ENCODE data around the gene ZNF638. TPM values are rescaled to one million over a fixed set of nuclear protein-coding genes. Genes with fewer than 3 reads are reported as not detected.
A peak's percentile ranks its signal among the peaks of the same experiment; 100 is the strongest.

The ZNF638 gene
- total RNA-seq, 1 donor = 152 TPM

DNA sequence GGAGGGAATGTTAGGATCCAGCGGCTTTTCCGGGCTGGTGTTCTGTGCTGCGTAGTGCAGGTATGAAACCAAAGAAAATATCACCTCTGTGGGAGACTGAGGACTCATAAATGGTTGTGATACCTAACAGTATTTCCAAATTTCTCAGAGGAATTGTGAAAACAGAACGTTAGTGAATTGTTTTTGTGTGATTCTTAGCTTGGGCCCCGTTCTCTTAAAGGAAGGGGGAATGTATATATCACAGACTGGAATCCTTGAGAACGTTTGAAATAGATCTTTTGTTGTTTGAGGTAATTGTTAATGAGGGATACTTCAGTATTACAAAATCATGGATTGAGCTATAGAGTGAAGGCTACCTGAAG is 834 bp downstream of the ZNF638 start:
- Histone ChIP-seq H2AFZ (ENCODE audit: low read length) (peak overlapping the region; percentile 99), H3K9me3 (ENCODE audit: low read depth, low read length) (no peaks in the 10 kb centered on the region), H3K27me3 (ENCODE audit: insufficient read depth, low read length) (no peaks in the 10 kb centered on the region), H3K27ac (ENCODE audit: low read depth, low read length) (peak overlapping the region; percentile 95), H3K4me3 (ENCODE audit: insufficient read depth, low read length) (peak overlapping the region; percentile 84), H3K4me2 (ENCODE audit: insufficient read depth, low read length) (peak overlapping the region; percentile 96), H3K4me1 (ENCODE audit: insufficient read depth, low read length) (peaks cover 30% of the 10 kb centered on the region), H4K20me1 (ENCODE audit: insufficient read depth, low read length) (peaks cover 35% of the 10 kb centered on the region), H3K36me3 (ENCODE audit: insufficient read depth, low read length) (no peaks in the 10 kb centered on the region), H3K79me2 (ENCODE audit: insufficient read depth, low read length) (peaks cover 58% of the 10 kb centered on the region)
- TF ChIP-seq, protein P1, sequence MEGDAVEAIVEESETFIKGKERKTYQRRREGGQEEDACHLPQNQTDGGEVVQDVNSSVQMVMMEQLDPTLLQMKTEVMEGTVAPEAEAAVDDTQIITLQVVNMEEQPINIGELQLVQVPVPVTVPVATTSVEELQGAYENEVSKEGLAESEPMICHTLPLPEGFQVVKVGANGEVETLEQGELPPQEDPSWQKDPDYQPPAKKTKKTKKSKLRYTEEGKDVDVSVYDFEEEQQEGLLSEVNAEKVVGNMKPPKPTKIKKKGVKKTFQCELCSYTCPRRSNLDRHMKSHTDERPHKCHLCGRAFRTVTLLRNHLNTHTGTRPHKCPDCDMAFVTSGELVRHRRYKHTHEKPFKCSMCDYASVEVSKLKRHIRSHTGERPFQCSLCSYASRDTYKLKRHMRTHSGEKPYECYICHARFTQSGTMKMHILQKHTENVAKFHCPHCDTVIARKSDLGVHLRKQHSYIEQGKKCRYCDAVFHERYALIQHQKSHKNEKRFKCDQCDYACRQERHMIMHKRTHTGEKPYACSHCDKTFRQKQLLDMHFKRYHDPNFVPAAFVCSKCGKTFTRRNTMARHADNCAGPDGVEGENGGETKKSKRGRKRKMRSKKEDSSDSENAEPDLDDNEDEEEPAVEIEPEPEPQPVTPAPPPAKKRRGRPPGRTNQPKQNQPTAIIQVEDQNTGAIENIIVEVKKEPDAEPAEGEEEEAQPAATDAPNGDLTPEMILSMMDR (IDR thresholded peaks at IDR 0.05; ENCODE audit: extremely low read depth, low read depth, low read length) = no peak
- DNase-seq (ENCODE audit: insufficient read length, low spot score, missing footprints) = no peak

DNA sequence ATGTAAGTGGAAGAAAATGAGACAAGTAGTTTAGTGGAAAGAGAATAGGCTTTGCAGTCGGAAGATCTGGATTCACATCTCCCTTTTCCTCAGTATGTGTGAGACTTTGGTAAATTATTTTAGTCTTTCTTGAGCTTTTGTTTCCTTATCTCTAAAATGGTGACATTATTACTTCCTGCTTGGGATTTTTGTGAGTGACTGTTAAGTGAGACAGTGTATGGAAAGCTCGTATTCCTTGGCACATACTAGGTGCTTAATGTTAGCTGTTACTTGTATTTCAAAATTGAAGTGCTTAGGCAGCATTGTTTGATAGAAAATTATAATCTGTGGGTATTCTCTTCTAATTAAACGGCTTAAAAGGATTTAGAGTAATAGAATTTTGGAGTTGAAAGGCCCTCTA is 2.0 kb downstream of the ZNF638 start:
- no peaks in the 10 kb centered on the region for H3K9me3 ChIP-seq (ENCODE audit: low read depth, low read length)
- H3K27ac ChIP-seq (ENCODE audit: low read depth, low read length) = no peak overlapping the region
- H3K4me2 ChIP-seq (ENCODE audit: insufficient read depth, low read length) = peak overlapping the region; percentile 96
- no peak for DNase-seq (ENCODE audit: insufficient read length, low spot score, missing footprints)
- no peak overlapping the region for H2AFZ ChIP-seq (ENCODE audit: low read length)
- H3K27me3 ChIP-seq (ENCODE audit: insufficient read depth, low read length) = no peaks in the 10 kb centered on the region
- peaks cover 47% of the 10 kb centered on the region for H4K20me1 ChIP-seq (ENCODE audit: insufficient read depth, low read length)
- H3K79me2 ChIP-seq (ENCODE audit: insufficient read depth, low read length) = peaks cover 70% of the 10 kb centered on the region
- TF ChIP-seq, protein P1 (IDR thresholded peaks at IDR 0.05; ENCODE audit: extremely low read depth, low read depth, low read length) = no peak
- peak overlapping the region; percentile 84 for H3K4me3 ChIP-seq (ENCODE audit: insufficient read depth, low read length)
- peaks cover 30% of the 10 kb centered on the region for H3K4me1 ChIP-seq (ENCODE audit: insufficient read depth, low read length)
- H3K36me3 ChIP-seq (ENCODE audit: insufficient read depth, low read length) = no peaks in the 10 kb centered on the region

- Histone ChIP-seq H4K20me1 (ENCODE audit: insufficient read depth, low read length) (peaks cover 74% of the 10 kb centered on the region), H3K4me1 (ENCODE audit: insufficient read depth, low read length) (peaks cover 26% of the 10 kb centered on the region), H3K27me3 (ENCODE audit: insufficient read depth, low read length) (no peaks in the 10 kb centered on the region), H2AFZ (ENCODE audit: low read length) (no peak overlapping the region), H3K4me3 (ENCODE audit: insufficient read depth, low read length) (no peak overlapping the region), H3K79me2 (ENCODE audit: insufficient read depth, low read length) (peaks cover 98% of the 10 kb centered on the region), H3K27ac (ENCODE audit: low read depth, low read length) (no peak overlapping the region), H3K4me2 (ENCODE audit: insufficient read depth, low read length) (no peak overlapping the region), H3K9me3 (ENCODE audit: low read depth, low read length) (no peaks in the 10 kb centered on the region), H3K36me3 (ENCODE audit: insufficient read depth, low read length) (no peaks in the 10 kb centered on the region)
- TF ChIP-seq, protein P1 (IDR thresholded peaks at IDR 0.05; ENCODE audit: extremely low read depth, low read depth, low read length) = no peak
- DNase-seq (ENCODE audit: insufficient read length, low spot score, missing footprints) = no peak
Observed at GRCh38 chr2:71336384-71336783, 4.8 kb downstream of the ZNF638 start.

- Histone ChIP-seq H3K27me3 (ENCODE audit: insufficient read depth, low read length) (no peaks in the 10 kb centered on the region), H4K20me1 (ENCODE audit: insufficient read depth, low read length) (peaks cover 78% of the 10 kb centered on the region), H3K27ac (ENCODE audit: low read depth, low read length) (no peak overlapping the region), H3K4me2 (ENCODE audit: insufficient read depth, low read length) (no peak overlapping the region), H3K9me3 (ENCODE audit: low read depth, low read length) (no peaks in the 10 kb centered on the region), H3K4me3 (ENCODE audit: insufficient read depth, low read length) (no peak overlapping the region), H3K36me3 (ENCODE audit: insufficient read depth, low read length) (no peaks in the 10 kb centered on the region), H3K4me1 (ENCODE audit: insufficient read depth, low read length) (peaks cover 26% of the 10 kb centered on the region), H2AFZ (ENCODE audit: low read length) (no peak overlapping the region), H3K79me2 (ENCODE audit: insufficient read depth, low read length) (peaks cover 99% of the 10 kb centered on the region)
- DNase-seq (ENCODE audit: insufficient read length, low spot score, missing footprints) = peak; percentile 49
- TF ChIP-seq, protein P1 (IDR thresholded peaks at IDR 0.05; ENCODE audit: extremely low read depth, low read depth, low read length) = no peak
Observed at GRCh38 chr2:71336802-71337201, 5.2 kb downstream of the ZNF638 start.

Data from osteoblast (primary cell).